H9 (cell line): ENCODE results near the gene TARBP2. TPM values are rescaled to one million over a fixed set of nuclear protein-coding genes. Genes with fewer than 3 reads are reported as not detected.

Source experiments
- DNase-seq: peaks from one replicate; pipeline ENCODE4 v3.0.0-alpha.2; 2017
- H2AFZ ChIP-seq: one replicate; pipeline ENCODE4 v1.6.1; 2013; ENCODE audit warnings: mild to moderate bottlenecking, low read length, control low read depth, moderate library complexity
- H2AK5ac ChIP-seq: 2 replicates; pipeline ENCODE4 v1.6.1; 2013; ENCODE audit warnings: low read length, control low read depth, mixed read lengths; ENCODE audit not compliant: insufficient read length
- H2BK120ac ChIP-seq: one replicate; pipeline ENCODE4 v1.6.1; 2013; ENCODE audit warnings: low read depth, mild to moderate bottlenecking, low read length, control low read depth, inconsistent platforms; ENCODE audit not compliant: poor library complexity, severe bottlenecking
- H2BK12ac ChIP-seq: 2 replicates; pipeline ENCODE4 v1.6.1; 2013; ENCODE audit warnings: low read length, control low read depth, mixed read lengths, low read depth; ENCODE audit not compliant: insufficient read length
- H2BK15ac ChIP-seq: 2 replicates; pipeline ENCODE4 v1.6.1; 2013; ENCODE audit warnings: low read depth, low read length, control low read depth
- H2BK20ac ChIP-seq: one replicate; pipeline ENCODE4 v1.6.1; 2013; ENCODE audit warnings: low read depth, mild to moderate bottlenecking, low read length, control low read depth, inconsistent platforms; ENCODE audit not compliant: poor library complexity, severe bottlenecking
- H2BK5ac ChIP-seq: 2 replicates; pipeline ENCODE4 v1.6.1; 2013; ENCODE audit warnings: low read length, control low read depth, mixed read lengths; ENCODE audit not compliant: insufficient read length
- H3K14ac ChIP-seq: 2 replicates; pipeline ENCODE4 v1.6.1; 2013; ENCODE audit warnings: low read length, control low read depth; ENCODE audit not compliant: insufficient read depth
- H3K18ac ChIP-seq: 2 replicates; pipeline ENCODE4 v1.6.1; 2013; ENCODE audit warnings: low read depth, mild to moderate bottlenecking, mixed read lengths, low read length, control low read depth; ENCODE audit not compliant: insufficient read length
- H3K23ac ChIP-seq: 2 replicates; pipeline ENCODE4 v1.6.1; 2013; ENCODE audit warnings: low read length, control low read depth, mixed read lengths, low read depth; ENCODE audit not compliant: insufficient read length
- H3K23me2 ChIP-seq: 2 replicates; pipeline ENCODE4 v1.6.1; 2013; ENCODE audit warnings: low read depth, mild to moderate bottlenecking, mixed read lengths, low read length, control low read depth; ENCODE audit not compliant: insufficient read length, poor library complexity, severe bottlenecking
- H3K27ac ChIP-seq: 2 replicates; pipeline ENCODE4 v1.5.1; 2013; ENCODE audit warnings: low read length, control low read depth, mixed read lengths, low read depth; ENCODE audit not compliant: insufficient read length
- H3K27me3 ChIP-seq: 2 replicates; pipeline ENCODE4 v1.6.1; 2013; ENCODE audit warnings: low read length, control low read depth, inconsistent platforms; ENCODE audit not compliant: insufficient read depth
- H3K4ac ChIP-seq: 2 replicates; pipeline ENCODE4 v1.6.1; 2013; ENCODE audit warnings: low read depth, mild to moderate bottlenecking, control low read depth, inconsistent platforms, low read length, moderate library complexity
- H3K4me1 ChIP-seq: 2 replicates; pipeline ENCODE4 v1.6.1; 2013; ENCODE audit warnings: low read length, control low read depth, inconsistent platforms; ENCODE audit not compliant: insufficient read depth
- H3K4me2 ChIP-seq: 2 replicates; pipeline ENCODE4 v1.6.1; 2013; ENCODE audit warnings: low read length, control low read depth, mixed read lengths; ENCODE audit not compliant: insufficient read length, insufficient read depth
- H3K56ac ChIP-seq: 2 replicates; pipeline ENCODE4 v1.6.1; 2013; ENCODE audit warnings: low read depth, mild to moderate bottlenecking, mixed read lengths, low read length, control low read depth; ENCODE audit not compliant: insufficient read length
- H3K79me1 ChIP-seq: 2 replicates; pipeline ENCODE4 v1.6.1; 2013; ENCODE audit warnings: low read depth, mild to moderate bottlenecking, moderate library complexity, low read length, control low read depth, inconsistent platforms; ENCODE audit not compliant: insufficient read depth, poor library complexity, severe bottlenecking
- H3K79me2 ChIP-seq: 2 replicates; pipeline ENCODE4 v1.6.1; 2013; ENCODE audit warnings: low read length, control low read depth, inconsistent platforms; ENCODE audit not compliant: insufficient read depth
- H3K9ac ChIP-seq: 2 replicates; pipeline ENCODE4 v1.6.1; 2013; ENCODE audit warnings: low read length, control low read depth, mixed read lengths; ENCODE audit not compliant: insufficient read length; ENCODE audit errors: extremely low read depth
- H3K9me3 ChIP-seq: one replicate; pipeline ENCODE4 v1.6.1; 2013; ENCODE audit warnings: low read depth, low read length, inconsistent platforms; ENCODE audit not compliant: control insufficient read depth
- H3T11ph ChIP-seq: one replicate; pipeline ENCODE4 v1.6.1; 2013; ENCODE audit warnings: mild to moderate bottlenecking, low read length, control low read depth, inconsistent platforms
- H4K20me1 ChIP-seq: one replicate; pipeline ENCODE4 v1.6.1; 2013; ENCODE audit not compliant: control insufficient read depth, insufficient read length, insufficient read depth
- H4K5ac ChIP-seq: 2 replicates; pipeline ENCODE4 v1.6.1; 2013; ENCODE audit warnings: low read depth, mild to moderate bottlenecking, mixed read lengths, low read length, control low read depth; ENCODE audit not compliant: insufficient read length
- H4K8ac ChIP-seq: replicated peaks from 2 replicates; pipeline ENCODE4 v1.6.1; 2013; ENCODE audit warnings: low read length, control low read depth, mixed read lengths, low read depth; ENCODE audit not compliant: insufficient read length
- H4K91ac ChIP-seq: 2 replicates; pipeline ENCODE4 v1.6.1; 2013; ENCODE audit warnings: low read depth, mild to moderate bottlenecking, moderate library complexity, mixed read lengths, low read length, control low read depth; ENCODE audit not compliant: insufficient read length
- H3K27ac Mint-ChIP-seq, 3 experiments: 2 replicates in 2 of 3; 3 replicates in 1 of 3; pipeline ENCODE4 v1.8.0; 2020 to 2021; ENCODE audit warnings: mixed read lengths in 3 of 3, mild to moderate bottlenecking in 1 of 3, moderate library complexity in 1 of 3
- H3K27me3 Mint-ChIP-seq: 2 replicates; pipeline ENCODE4 v1.8.0; 2021; ENCODE audit warnings: low read depth, mild to moderate bottlenecking, moderate library complexity, mixed read lengths
- H3K36me3 Mint-ChIP-seq, 3 experiments: 2 replicates in 2 of 3; 3 replicates in 1 of 3; pipeline ENCODE4 v1.8.0; 2020 to 2021; ENCODE audit warnings: low read depth in 3 of 3, mixed read lengths in 3 of 3; ENCODE audit not compliant: insufficient read depth in 1 of 3
- H3K4me1 Mint-ChIP-seq, 2 experiments: 2 replicates each; pipeline ENCODE4 v1.8.0; 2020; ENCODE audit warnings: mixed read lengths in 2 of 2
- H3K4me3 Mint-ChIP-seq, 2 experiments: 2 replicates in 1 of 2; 3 replicates in 1 of 2; pipeline ENCODE4 v1.8.0; 2020 to 2021; ENCODE audit warnings: mild to moderate bottlenecking in 2 of 2, mixed read lengths in 2 of 2, moderate library complexity in 1 of 2
- H3K9me3 Mint-ChIP-seq, 2 experiments: 2 replicates in 1 of 2; 3 replicates in 1 of 2; pipeline ENCODE4 v1.8.0; 2020; ENCODE audit warnings: mild to moderate bottlenecking in 2 of 2, mixed read lengths in 2 of 2, moderate library complexity in 1 of 2
- WGBS: extraction: QIAGEN DNeasy Blood & Tissue Kit; methylation state at CpG from one replicate; pipeline ENCODE4 v1.1.7; 2013; ENCODE audit warnings: missing lambda C conversion rate, low lambda C conversion rate, mixed read lengths; ENCODE audit not compliant: insufficient read length; ENCODE audit errors: extremely low coverage; 5-methylcytosine and 5-hydroxymethylcytosine counted together
- total RNA-seq: library from RNA; stranded (reverse); gene quantifications from 2 replicates; pipeline ENCODE4 v1.2.1, GENCODE V29; 2021
- TF ChIP-seq, protein P1 (sequence below): fragments of 200-600 bp; sonication (generic); conservative IDR thresholded peaks from 3 replicates; pipeline ENCODE4 v1.8.0; 2021; ENCODE audit warnings: antibody characterized with exemption, mild to moderate bottlenecking

TARBP2 gene
- total RNA-seq, 1 experiment from 2014 or later, result 79.2 TPM

DNA sequence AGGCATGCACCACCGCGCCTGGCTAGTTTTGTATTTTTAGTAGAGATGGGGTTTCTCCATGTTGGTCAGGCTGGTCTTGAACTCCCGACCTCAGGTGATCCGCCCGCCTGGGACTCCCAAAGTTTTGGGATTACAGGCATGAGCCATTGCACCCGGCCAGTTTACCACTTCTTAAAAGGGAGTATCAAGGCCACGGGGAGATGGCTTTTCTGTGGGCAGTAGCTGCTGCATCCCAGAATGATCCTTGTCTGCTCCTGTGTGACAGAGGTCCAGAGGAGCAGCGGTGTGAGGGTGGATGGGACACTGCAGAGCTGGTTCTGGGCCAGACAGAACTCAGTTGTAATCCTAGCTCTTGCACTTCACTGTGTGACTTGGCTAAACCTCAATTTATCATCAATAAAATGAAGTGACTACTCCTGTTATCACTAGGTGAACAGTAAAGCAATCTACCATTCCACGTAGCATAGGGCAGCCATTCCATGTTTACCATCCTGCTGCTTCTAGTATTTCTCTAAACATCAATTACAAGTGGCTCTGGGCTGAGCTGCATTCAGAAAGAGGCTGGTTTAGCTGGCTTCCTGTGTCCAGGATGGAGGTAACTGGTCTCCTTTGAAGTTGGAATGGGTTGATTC is 9.2 kb downstream of the TARBP2 start:
- Histone ChIP-seq H3T11ph (no peak overlapping the region), H3K27me3 (no peaks in the 10 kb centered on the region), H3K56ac (no peak overlapping the region), H4K91ac (no peak overlapping the region), H3K4me2 (no peak overlapping the region), H3K79me2 (no peaks in the 10 kb centered on the region), H3K23ac (no peak overlapping the region), H2BK15ac (no peak overlapping the region), H2BK5ac (no peak overlapping the region), H3K18ac (no peak overlapping the region), H3K9me3 (no peaks in the 10 kb centered on the region), H2AFZ (no peak overlapping the region), H2BK120ac (no peak overlapping the region), H2BK12ac (no peak overlapping the region), H3K14ac (no peak overlapping the region), H4K8ac (no peak overlapping the region), H2AK5ac (no peak overlapping the region), H3K27ac (no peak overlapping the region), H3K79me1 (no peaks in the 10 kb centered on the region), H3K23me2 (no peaks in the 10 kb centered on the region), H4K20me1 (no peaks in the 10 kb centered on the region), H3K4me1 (no peaks in the 10 kb centered on the region), H3K4ac (no peak overlapping the region), H4K5ac (no peak overlapping the region), H3K9ac (no peak overlapping the region), H2BK20ac (no peak overlapping the region)
- Mint-ChIP-seq H3K36me3 (peaks cover 9 to 26% (median 15%) of the 10 kb centered on the region in 3 experiments; a peak in 6 of 7 replicates), H3K27me3 (no peaks in the 10 kb centered on the region), H3K4me1 (peaks cover 5 to 11% of the 10 kb centered on the region in 2 experiments; a peak in 3 of 4 replicates), H3K27ac (no peak overlapping the region), H3K4me3 (no peak overlapping the region), H3K9me3 (no peaks in the 10 kb centered on the region)
- WGBS, result no CpG with 5 or more reads among the region's 9 CpGs
- TF ChIP-seq, protein P1, sequence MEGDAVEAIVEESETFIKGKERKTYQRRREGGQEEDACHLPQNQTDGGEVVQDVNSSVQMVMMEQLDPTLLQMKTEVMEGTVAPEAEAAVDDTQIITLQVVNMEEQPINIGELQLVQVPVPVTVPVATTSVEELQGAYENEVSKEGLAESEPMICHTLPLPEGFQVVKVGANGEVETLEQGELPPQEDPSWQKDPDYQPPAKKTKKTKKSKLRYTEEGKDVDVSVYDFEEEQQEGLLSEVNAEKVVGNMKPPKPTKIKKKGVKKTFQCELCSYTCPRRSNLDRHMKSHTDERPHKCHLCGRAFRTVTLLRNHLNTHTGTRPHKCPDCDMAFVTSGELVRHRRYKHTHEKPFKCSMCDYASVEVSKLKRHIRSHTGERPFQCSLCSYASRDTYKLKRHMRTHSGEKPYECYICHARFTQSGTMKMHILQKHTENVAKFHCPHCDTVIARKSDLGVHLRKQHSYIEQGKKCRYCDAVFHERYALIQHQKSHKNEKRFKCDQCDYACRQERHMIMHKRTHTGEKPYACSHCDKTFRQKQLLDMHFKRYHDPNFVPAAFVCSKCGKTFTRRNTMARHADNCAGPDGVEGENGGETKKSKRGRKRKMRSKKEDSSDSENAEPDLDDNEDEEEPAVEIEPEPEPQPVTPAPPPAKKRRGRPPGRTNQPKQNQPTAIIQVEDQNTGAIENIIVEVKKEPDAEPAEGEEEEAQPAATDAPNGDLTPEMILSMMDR, result no peak
- DNase-seq, result no peak
